ENCODE data around the gene DYRK1A. TPM values are rescaled to one million over a fixed set of nuclear protein-coding genes. Genes with fewer than 3 reads are reported as not detected.

DYRK1A gene
- total RNA-seq, 4 donors from 2014 or later, result 81.8 to 108 (median 87.4) TPM

- no peak for DNase-seq (ENCODE audit: extremely low spot score)
- 95% methylated on average over 7 of the region's 7 CpGs for WGBS
- Histone ChIP-seq H3K9me3 (no peaks in the 10 kb centered on the region), H3K4me3 (no peak overlapping the region), H3K36me3 (peaks cover 0 to 14% (median 0%) of the 10 kb centered on the region in 4 donors), H3K27ac (replicated peaks in 1 of 4) (no peak overlapping the region), H3K4me1 (peaks cover 37 to 59% (median 46%) of the 10 kb centered on the region in 4 donors), H3K27me3 (no peaks in the 10 kb centered on the region)
- intact Hi-C loops (cut with DNase I), result no loop called here
- TF ChIP-seq POLR2AphosphoS5 (IDR thresholded peaks at IDR 0.05), result no peak
Observed at GRCh38 chr21:37429356-37429755, 62.8 kb downstream of the DYRK1A start.

- 92% methylated on average over 5 of the region's 6 CpGs for WGBS
- no peak for TF ChIP-seq CTCF (IDR thresholded peaks at IDR 0.05)
- TF ChIP-seq POLR2AphosphoS5 (IDR thresholded peaks at IDR 0.05), result no peak
- no peak for TF ChIP-seq EP300 (IDR thresholded peaks at IDR 0.05)
- no peak for TF ChIP-seq POLR2A (IDR thresholded peaks at IDR 0.05; ENCODE audit: low read depth)
- Histone ChIP-seq H3K9me3 (no peaks in the 10 kb centered on the region), H3K36me3 (peaks cover 0 to 14% (median 0%) of the 10 kb centered on the region in 4 donors), H3K27ac (replicated peaks in 1 of 4) (no peak overlapping the region), H3K4me3 (no peak overlapping the region), H3K4me1 (peaks cover 30 to 59% (median 46%) of the 10 kb centered on the region in 4 donors), H3K27me3 (no peaks in the 10 kb centered on the region)
- intact Hi-C loops (cut with DNase I), result no loop called here
- no peak for DNase-seq (ENCODE audit: extremely low spot score)
Observed at GRCh38 chr21:37430184-37430821, 63.7 kb downstream of the DYRK1A start.

- H3K4me1 ChIP-seq, result peaks cover 31 to 60% (median 49%) of the 10 kb centered on the region in 4 donors
Observed at GRCh38 chr21:37431243-37431642, 64.7 kb downstream of the DYRK1A start.

GRCh38 chr21:37432710-37433455 is 66.3 kb downstream of the DYRK1A start:
- Histone ChIP-seq H3K9me3 (no peaks in the 10 kb centered on the region), H3K4me3 (no peak overlapping the region), H3K27ac (replicated peaks in 1 of 4) (no peak overlapping the region), H3K27me3 (no peaks in the 10 kb centered on the region), H3K4me1 (peaks cover 47 to 77% (median 65%) of the 10 kb centered on the region in 4 donors), H3K36me3 (peaks cover 0 to 7% (median 0%) of the 10 kb centered on the region in 4 donors)
- WGBS, result 93% methylated on average over 5 of the region's 5 CpGs
- DNase-seq (ENCODE audit: extremely low spot score), result no peak
- intact Hi-C loops (cut with DNase I), result no loop called here
- TF ChIP-seq POLR2A (IDR thresholded peaks at IDR 0.05; ENCODE audit: low read depth) (no peak), CTCF (IDR thresholded peaks at IDR 0.05) (no peak), EP300 (IDR thresholded peaks at IDR 0.05) (no peak), POLR2AphosphoS5 (IDR thresholded peaks at IDR 0.05) (no peak)

More at GRCh38 chr21:37431243-37431642, 64.7 kb downstream of the DYRK1A start:
- Histone ChIP-seq H3K27me3 (no peaks in the 10 kb centered on the region), H3K36me3 (peaks cover 0 to 14% (median 0%) of the 10 kb centered on the region in 4 donors), H3K9me3 (no peaks in the 10 kb centered on the region), H3K4me3 (no peak overlapping the region), H3K27ac (replicated peaks in 1 of 4) (no peak overlapping the region)
- DNase-seq (ENCODE audit: extremely low spot score), result no peak
- intact Hi-C loops (cut with DNase I), result no loop called here
- 73% methylated on average over 4 of the region's 4 CpGs for WGBS
- no peak for TF ChIP-seq POLR2AphosphoS5 (IDR thresholded peaks at IDR 0.05)
- TF ChIP-seq POLR2A (IDR thresholded peaks at IDR 0.05; ENCODE audit: low read depth), result no peak
- no peak for TF ChIP-seq EP300 (IDR thresholded peaks at IDR 0.05)
- TF ChIP-seq CTCF (IDR thresholded peaks at IDR 0.05), result no peak

- no peak for TF ChIP-seq EP300 (IDR thresholded peaks at IDR 0.05)
- no peak for TF ChIP-seq POLR2A (IDR thresholded peaks at IDR 0.05; ENCODE audit: low read depth)
- TF ChIP-seq POLR2AphosphoS5 (IDR thresholded peaks at IDR 0.05), result no peak
- TF ChIP-seq CTCF (IDR thresholded peaks at IDR 0.05), result no peak
- H3K27ac ChIP-seq (replicated peaks in 1 of 4), result no peak overlapping the region
- intact Hi-C loops (cut with DNase I), result no loop called here
- 91% methylated on average over 5 of the region's 5 CpGs for WGBS
- no peaks in the 10 kb centered on the region for H3K9me3 ChIP-seq
- no peak for DNase-seq (ENCODE audit: extremely low spot score)
- H3K36me3 ChIP-seq, result peaks cover 0 to 7% (median 0%) of the 10 kb centered on the region in 4 donors
- H3K4me3 ChIP-seq, result no peak overlapping the region
- peaks cover 47 to 80% (median 70%) of the 10 kb centered on the region in 4 donors for H3K4me1 ChIP-seq
- no peaks in the 10 kb centered on the region for H3K27me3 ChIP-seq
Observed at GRCh38 chr21:37433456-37433840, 66.9 kb downstream of the DYRK1A start.

All from esophagus muscularis mucosa (tissue), 4 donors.